ENCODE results near the gene AHR.

The AHR gene
- total RNA-seq, result 84.0 to 226 reads per million in 2 donors

DNA sequence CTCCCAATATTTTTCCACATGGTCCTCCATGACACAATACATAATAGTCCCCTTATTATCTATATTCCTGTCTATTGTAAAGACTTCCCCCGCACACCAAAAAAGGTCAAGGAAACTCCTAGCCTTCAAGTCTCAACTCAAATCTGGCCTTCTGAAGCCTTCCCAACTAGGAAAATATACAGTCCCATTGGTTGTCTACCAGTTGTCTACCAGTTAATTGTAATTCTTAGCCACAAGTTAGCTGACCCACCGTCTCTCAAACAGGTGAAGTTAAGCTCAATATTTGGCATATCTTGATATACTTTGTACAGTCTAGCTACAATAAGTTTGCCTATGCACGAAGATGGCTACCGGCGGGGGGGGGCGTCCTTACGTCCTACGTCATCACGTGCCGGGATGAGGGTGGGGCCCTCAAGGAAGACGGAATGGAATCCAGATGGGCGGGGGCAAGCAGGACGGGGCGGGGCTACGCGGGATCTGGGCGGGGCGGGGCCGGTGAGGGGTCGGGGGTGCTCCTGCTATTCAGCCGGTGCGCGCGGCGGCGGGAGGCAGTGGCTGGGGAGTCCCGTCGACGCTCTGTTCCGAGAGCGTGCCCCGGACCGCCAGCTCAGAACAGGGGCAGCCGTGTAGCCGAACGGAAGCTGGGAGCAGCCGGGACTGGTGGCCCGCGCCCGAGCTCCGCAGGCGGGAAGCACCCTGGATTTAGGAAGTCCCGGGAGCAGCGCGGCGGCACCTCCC is at the start of gene AHR:
AHR (plus strand) TSS at position 551 of the 738 bp plus-strand sequence. CDS start 613 bp downstream, outside the sequence.
- DNase-seq, result peak; percentile 73 to 97 (median 82)

DNA sequence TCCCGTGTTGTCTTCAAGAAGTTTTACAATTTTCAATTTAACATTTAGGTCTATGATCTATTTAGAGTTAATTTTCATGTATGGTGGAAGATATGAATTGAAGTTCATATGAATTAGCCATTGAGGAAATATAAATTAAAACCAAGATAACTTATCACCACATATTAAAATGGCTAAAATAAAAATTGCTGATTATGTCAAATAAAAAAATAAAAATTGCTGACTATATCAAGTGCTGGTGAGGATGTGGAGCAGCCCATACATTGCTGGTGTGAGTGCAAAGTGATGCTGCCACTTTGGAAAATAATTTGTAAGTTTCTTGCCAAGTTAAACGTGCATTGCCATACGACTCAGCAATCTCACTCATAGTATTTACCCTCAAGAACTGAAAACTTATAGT is 44.6 kb upstream of the AHR start:
- no peak for DNase-seq

DNA sequence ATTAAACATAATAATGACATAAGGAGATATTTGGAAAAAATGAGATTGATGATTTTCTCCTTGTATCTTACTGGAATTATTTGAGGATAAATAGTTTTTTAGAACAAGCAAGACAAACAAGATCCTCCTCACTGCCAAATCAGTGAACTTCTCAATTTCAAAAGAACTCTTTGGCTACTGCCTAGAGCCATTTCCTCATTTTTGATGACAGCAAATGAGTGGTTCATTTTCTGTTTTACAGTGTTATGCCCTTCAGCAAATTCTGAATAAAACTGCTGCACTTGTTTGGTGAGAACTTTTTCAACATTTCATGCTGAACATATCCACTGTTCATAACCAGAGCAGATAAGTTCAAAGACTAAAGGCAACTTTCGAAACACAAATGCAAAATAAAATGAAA is 42.5 kb upstream of the AHR start:
- DNase-seq, result no peak

DNA sequence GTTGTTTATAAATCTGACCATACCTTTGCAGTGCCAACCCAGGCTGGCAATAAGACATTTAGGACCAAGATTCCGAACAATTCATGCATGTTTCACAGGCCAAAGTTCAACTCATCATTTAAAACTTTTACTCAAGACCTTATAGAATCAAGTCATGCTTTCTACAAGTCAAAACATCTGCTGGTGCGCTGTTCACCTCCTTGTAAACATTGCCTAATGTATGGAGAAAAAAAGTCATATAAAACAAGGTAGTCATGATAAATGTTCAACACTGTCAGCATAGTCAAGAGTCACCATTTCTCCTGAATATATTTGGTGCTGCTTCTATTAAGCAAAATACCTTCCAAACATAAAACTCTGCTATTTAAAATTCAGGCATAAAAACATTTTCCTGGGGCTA is 42.1 kb upstream of the AHR start:
- DNase-seq, result no peak

DNA sequence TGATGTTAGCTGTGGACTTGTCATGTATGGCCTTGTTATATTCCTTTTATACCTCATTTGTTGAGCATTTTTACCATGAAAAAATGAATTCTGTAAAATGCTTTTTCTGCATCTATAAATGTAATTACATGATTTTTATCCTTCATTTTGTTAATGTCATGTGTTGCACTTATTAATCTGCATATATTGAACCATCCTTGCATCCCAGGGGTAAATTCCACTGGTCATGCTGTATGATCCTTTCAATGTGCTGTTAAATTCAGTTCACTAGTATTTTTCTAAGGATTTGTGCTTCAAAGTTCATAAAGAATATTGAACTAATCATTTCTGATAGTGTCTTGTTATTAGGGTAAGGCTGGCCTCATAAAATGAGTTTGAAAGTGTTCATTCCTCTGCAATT is 31.9 kb upstream of the AHR start:
- no peak for DNase-seq

DNA sequence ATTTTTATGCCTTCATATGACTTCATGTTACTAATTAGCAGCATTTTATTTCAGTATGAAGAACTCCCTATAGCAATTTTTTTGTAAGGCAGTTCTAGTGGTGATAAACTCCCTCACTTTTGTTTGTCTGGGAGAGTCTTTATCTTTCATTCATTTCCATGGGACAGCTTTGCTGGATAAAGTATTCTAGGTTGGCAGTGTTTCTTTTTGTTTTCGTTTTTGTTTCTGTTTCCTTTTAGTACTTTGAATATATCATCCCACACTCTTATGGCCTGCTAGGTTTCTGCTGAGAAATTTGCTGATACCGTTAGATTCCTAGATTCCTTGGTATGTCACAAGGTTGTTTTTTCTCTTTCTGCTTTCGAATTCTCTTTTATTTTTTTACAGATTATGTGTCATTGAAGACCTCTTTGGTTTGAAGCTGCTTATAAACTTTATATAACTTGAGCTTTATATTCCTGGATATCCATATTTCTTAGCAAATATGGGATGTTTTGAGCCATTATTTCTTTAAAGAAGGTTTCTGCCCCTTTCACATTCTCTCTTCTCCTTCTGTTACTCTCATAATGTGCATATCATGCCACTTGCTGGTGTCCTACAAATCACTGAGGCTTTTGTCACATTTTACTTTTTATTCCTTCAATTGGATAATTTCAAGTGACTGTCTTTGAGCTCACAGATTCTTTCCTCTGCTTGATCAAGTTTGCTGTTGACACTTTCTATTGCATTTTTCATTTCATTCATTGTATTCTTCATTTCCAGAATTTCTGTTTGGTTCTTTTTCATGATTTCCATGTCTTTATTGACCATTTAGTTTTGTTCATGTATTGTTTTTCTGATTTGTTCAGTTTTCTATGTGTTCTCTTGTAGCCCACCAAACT is 28.9 kb upstream of the AHR start:
- no peak for DNase-seq

DNA sequence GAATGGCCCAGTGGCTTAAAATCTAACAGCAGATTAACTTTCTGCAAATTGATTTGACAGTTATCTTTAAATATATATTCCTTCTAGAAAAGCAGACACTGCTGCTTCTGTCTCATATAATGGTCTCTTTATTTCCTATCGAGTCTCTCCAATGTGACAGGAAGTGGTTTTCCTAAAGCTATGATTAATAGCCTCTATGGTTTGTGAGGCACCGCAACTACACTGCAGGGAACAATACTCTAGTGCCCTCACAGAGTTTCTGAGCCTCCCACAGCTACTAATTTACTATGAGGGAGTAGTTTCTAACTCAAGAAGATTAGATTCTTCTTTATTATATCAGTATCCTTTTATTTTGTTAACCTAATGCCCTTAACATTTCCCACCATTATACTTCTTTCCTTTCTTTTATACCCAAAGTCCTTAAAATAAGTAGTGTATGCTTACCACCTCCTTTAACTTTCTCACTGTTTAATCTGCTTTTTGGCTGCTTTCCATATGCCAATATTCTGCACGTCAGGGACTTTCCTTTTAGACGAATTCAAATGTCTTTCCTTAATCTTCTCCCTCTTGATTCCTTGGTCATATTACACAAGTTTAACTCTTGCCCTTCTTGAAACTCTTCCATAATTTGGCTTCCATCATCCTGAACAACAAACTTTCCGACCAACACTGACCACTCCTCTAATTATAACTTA is 23.8 kb upstream of the AHR start:
- DNase-seq, result peak in 1 of 5 experiments; percentile 40

DNA sequence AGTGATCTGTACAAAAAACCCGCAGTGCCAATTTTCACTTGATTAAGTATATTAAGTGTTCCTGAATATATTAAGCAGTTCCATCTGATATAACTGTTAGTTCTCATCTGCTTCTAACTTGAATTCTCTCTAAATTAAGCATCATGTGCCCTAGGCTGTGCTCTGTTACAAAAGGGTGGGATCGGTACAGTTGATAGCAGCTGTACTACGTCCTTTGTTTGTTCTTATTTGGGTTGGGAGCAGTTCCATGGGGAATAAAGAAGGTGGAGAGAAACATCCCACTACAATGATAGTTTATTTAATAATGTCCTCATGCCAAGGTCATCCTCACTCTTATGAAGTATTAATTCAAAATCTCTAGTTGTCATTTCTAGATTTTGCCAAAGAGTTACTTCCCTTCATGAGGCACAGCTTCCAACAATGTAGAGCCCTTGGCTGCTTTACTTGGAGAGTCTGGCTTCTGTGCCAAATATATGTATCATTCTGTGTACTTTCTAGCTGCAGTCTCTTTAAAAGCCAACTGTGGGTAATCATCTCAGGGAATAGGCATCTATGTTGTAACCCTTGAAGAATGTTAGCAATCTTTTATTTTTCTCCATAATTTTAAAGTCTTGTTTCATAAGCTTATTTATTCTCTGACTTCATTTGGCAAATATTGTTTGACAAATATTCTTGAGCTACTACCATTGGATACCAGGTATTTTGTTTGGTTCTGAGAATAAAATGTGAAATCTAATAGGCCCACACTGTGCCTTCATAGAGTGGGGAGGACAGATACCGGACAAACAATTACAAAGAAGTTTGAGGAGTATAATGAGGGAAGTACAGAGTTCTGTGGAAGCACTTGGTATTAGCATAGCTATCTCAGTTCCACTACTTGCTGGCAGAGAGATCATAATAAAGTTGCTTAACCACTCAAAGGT is 22.4 kb upstream of the AHR start:
- no peak for DNase-seq

DNA sequence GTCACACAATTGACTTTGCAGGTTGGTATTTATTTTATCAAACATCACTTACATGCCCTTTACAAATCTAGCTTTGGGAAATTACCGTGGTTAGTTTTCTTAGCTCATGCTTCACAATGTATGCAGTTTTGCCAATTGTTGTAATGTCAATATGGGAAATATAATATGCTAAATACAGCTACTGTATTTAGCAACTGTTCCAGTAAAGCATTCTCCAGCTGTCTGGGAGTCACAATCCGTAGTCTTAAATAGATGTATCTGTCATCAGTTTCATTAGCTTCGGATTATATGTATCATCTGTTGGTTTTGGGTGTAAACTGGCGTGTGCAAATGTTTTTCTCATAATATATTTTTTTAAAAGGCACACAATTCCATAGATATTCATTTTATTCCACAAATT is 19.4 kb upstream of the AHR start:
- DNase-seq, result no peak

DNA sequence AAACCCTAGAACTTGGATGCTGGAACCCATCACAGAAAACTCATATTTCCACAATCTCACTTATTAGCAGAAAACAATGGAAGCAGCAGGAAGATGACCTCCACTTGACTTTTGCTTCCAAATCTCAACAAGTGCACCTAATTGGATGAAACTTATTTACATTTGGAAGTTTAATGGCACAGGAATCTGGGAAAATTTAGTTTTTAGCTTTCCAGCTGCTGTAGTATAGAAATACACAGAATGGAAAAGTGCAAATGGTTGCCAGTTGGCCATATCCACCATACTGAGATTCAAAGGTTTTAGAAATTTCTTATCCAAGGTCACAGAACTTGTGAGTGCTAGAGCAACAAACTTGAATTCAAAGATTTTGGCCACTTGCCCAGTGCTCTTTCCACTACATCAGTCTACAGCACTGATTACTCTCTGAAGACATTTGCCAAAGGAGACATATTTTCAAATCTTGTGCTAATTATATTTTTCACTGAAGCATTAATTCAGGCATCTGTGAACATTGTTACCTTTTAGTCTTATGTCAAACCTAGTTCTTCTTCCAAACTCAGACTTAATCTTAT is 9.3 kb upstream of the AHR start:
- no peak for DNase-seq

DNA sequence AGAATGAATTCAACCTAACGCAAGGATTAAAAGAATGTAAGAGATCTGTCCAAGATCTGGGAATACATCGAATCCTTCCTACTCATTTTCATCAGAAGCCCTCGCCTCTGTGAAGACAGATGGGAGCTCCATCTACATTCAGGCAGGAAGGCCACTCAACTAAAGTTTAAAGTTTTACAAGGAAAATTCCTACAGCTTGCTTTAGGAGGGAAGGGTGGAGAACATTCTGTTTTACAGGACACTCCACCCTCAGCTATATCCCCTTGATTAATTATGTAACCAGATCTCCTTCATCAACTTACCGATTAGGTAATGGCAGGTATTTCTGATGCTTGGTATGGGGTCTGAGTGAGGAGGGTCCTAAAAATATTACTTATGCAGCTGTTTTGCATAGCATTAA is 5.6 kb upstream of the AHR start:
- no peak for DNase-seq

DNA sequence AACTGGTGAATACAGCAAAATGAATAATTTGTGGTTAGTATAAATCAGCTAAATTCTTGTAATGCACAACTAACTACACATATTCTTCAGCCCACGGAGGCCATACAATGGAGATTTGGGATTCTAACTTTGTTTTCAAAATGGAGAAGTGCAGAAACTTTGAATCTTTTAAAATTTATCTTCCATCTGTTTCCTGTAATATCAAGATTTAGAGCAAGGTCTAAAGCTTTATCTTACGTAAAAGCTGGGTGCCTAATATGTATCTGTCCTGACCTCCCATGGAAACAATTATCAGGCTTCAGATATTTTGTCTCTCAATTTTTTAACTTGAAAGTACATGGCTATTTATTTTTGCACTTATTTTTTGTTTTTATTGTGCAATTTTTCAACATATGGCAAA is 5.0 kb upstream of the AHR start:
- no peak for DNase-seq

DNA sequence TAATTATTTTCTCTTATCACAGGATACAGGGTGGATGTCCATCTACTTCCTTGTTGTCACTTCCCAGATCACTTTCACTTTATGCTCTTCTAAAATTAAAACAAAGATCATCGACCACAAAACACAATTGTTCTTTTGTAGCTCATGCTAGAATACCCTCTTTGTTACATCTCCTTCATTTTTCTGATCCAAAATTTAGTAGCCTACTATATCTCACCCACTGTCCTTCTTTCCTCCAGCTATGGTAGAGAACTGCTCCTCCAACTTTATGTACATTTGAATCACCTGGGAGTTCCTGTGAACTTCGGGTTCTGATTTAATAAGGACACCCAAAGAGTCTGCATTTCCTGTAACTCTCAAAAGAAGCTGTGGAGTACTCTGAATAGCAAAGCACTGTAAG is 1.2 kb upstream of the AHR start:
- no peak for DNase-seq

DNA sequence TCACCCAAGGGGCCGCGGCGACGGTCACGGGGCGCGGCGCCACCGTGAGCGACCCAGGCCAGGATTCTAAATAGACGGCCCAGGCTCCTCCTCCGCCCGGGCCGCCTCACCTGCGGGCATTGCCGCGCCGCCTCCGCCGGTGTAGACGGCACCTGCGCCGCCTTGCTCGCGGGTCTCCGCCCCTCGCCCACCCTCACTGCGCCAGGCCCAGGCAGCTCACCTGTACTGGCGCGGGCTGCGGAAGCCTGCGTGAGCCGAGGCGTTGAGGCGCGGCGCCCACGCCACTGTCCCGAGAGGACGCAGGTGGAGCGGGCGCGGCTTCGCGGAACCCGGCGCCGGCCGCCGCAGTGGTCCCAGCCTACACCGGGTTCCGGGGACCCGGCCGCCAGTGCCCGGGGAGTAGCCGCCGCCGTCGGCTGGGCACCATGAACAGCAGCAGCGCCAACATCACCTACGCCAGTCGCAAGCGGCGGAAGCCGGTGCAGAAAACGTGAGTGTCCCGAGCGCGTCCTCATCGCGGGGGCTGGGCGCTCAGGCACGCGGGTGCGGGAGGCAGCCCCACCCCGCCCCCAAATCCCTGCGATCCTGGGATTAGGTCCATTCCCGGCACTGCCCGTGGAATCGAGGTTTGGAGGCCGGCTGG is 509 bp downstream of the AHR start:
- DNase-seq, result peak; percentile 27 to 79 (median 45)

DNA sequence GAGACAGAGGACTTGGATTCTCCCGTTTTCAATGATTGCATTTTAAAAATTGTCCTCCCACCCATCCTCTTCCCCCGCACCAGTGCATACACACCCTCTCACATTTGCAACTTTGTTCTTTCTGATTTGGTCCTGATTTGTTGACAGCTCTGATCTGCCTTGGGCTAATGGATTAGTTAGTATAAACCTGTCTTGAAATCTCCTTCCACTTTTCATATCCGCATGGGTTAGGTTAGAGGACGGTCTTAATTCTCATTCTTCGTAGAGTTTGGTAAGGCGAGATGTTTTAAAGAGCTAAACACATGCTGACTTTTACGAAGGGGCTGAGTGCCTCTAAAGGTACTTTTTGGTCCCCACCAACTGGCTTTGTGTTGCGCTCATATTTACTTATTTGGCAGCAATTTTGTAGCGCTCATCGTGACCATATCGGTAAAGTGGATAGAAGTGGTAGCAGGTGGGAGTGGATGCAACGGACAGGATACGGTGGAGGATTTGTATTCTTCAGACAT is 1.1 kb downstream of the AHR start:
- DNase-seq, result peak in 2 of 5 experiments; percentile 19 to 69

DNA sequence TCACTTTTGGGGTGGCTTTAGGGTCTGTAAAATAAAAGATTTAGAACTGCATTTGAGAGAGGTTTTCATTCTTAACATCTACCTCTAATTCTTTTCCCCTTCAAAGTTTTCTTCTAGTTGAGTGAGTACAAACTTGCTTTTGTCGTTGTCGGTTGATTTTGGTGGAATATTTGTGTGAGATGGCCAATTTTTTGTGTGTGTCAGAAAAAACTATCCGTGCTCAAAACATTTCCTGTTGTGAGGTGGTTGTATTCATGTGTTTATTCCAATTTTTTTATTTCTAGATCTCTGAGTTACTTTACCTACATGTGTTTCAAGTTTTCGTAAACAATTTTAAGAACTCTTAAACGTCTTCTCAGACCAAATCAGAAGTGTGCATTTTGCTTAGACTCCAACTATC is 1.6 kb downstream of the AHR start:
- peak in 1 of 5 experiments; percentile 54 for DNase-seq

DNA sequence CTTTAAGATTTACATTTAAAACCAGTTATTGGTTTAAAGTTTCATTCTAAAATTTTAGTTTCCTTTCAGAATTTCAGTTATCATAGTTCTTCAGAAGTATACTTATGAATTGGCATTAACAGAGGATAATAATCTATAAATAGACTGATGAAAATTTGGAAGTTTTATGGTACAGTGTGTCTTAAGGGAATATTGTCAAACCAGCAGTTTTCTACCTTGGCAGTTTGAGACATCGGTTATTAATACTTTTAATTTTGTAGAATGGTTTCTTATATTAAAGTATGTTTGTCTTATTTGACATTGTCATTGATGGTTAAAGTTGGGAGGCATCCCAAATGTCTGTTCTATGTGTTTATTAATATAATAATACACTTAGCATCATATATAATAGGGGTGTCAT is 2.0 kb downstream of the AHR start:
- DNase-seq, result no peak

DNA sequence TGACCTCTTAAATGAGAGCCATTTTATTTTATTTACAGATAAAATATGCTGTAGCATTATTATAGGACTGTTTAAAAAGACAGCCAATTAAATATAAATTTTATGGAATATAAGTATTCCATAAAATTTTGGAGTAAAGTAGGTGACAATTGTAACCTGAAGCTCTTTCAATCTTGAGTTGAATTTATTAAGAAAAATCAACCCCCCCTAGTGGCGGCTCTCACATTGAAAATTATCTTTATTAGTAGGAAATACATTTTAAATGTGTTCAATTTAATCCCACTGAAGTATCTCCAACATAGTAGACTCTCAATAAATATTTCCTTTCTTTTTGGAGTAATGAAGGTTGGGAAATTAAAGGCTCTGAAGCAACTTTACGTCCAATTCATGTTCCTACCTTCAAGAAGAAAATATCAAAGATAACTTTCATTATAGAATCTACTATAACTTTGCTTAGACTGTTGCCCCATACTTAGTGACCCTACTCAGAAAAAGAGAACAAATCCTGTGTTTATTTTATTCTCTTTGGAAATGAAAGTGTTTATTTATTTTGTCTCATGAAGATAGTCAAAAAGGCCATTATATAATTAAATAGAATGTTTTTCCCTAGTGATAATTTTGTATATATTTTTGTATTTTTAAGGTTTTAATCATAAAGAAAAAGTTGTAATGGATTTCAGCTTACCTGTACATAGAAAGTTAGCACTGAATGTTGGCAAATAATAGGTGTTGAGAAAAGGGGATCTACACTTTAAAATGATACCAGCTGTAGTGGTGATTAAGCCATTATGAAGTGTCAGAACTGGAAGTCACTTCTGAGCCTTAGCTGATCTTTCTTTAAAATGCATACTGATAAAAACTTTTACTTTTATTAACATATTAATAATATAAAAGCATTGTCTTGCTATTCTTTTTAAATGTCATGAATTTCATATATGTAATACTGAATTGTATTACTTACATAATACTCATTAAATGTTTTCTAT is 3.3 kb downstream of the AHR start:
- peak in 2 of 5 experiments; percentile 27 to 43 for DNase-seq

DNA sequence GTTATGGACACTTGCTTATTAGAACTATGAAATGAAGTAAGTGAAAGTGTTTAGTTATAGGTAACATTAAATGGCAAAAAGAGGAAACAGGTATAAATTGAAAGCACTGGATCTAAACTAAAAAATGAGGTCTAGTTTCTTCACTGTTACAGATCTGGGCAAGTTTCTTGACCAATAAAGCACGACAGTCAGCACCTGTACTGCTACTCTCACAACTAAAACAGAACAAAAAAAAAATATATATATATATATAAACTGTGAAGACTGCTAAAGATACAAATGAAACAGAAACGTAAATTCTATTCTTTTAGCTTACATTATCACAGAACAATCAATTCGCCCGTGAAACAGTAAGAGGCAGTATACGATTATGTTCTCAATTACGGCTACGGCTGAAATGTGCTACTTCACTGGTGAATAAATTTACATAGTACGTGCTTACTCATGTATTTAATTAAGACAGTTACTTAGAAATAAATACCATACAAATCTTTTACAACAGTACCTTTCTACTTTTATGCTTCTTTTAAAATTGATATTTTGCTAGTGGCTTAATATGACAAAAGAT is 4.2 kb downstream of the AHR start:
- peak in 1 of 5 experiments; percentile 76 for DNase-seq
